Measurements from ENCODE around the gene SCN9A. TPM values are rescaled to one million over a fixed set of nuclear protein-coding genes. Genes with fewer than 3 reads are reported as not detected.
A peak's percentile ranks its signal among the peaks of the same experiment; 100 is the strongest.

Gene SCN9A
- total RNA-seq, 1 experiment from 2014 or later = 0.95 TPM

DNA sequence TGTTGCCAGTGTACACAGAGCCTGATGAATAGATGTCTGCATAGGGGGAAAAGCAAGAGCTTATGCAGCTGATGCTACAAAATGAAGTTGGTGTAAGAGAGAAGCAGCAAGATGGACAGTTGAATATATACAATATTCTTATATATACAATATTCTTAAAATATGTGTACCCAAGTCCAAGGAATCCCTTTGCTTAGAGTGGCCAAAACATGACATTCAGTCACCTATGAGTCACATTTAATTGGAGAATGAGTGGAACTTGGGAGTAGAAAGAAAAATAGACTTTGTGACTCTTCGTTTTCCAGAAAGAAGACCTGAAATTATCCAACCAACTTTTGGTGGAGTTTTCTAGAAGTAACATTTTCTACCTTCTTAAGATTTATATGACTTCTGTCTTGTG is 81.8 kb downstream of the SCN9A start:
- in situ Hi-C loops (cut with HindIII; ENCODE audit: low pct_unique_long_range_greater_than_20kb, low sequenced_read_pairs) = no loop called here
- DNase-seq (ENCODE audit: low read depth) = no peak

DNA sequence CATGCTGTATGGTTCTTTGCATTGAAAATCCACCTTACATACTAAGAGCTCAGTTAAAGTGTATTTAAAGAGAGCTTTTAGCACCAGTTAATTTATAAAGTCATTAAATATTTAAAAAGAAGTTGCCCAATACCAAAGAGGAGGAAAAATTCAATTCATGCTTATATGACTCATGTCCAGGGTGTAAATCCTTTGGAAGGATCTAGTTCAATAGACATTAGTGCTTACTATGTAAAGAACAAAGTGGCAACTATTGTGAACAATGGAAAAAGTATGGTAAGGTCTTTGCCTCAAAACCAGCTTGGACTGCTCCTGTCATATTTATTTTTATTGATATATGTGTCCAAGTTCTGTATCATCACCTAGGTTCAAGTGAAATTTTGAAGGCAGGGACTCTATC is 90.5 kb downstream of the SCN9A start:
- in situ Hi-C loops (cut with HindIII; ENCODE audit: low pct_unique_long_range_greater_than_20kb, low sequenced_read_pairs) = no loop called here
- DNase-seq (ENCODE audit: low read depth) = no peak

DNA sequence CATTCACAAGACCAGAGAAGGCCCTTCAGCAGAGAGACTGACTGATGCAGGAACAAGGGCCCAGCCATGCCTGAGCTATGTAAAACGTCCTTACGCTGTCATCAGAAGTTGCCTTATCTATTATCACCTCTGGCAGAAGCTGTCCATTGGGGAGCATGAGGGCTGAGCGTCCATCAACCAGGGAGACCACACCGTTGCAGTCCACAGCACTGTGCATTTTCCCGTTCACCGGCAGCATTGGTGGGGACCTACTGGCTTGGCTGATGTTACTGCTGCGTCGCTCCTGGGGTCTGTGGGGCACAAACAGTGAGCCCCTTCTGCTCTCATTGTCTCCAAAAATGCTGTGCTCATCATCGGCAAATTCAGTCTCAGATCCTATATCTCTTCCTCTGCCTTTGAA is 91.4 kb downstream of the SCN9A start:
- in situ Hi-C loops (cut with HindIII; ENCODE audit: low pct_unique_long_range_greater_than_20kb, low sequenced_read_pairs) = no loop called here
- no peak for DNase-seq (ENCODE audit: low read depth)

DNA sequence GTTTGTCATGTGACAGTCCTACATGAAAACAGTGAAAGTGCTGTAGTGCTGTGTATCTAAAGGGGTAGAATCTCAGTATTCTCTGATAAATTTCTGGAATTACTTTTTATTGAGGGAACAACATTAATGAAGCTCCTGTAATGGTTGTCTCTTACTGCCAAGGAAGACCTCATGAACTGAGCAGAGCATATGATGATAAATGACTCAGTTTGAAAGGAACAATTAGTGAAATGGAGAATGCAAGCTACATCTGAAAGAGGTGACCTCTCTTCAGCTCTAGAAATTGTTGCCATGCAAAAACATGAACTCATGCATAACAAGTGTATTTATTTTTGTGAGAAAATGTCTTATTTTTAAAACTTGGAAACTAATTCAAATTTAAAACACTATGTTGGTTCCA is 93.6 kb downstream of the SCN9A start:
- no peak for DNase-seq (ENCODE audit: low read depth)
- in situ Hi-C loops (cut with HindIII; ENCODE audit: low pct_unique_long_range_greater_than_20kb, low sequenced_read_pairs) = no loop called here

DNA sequence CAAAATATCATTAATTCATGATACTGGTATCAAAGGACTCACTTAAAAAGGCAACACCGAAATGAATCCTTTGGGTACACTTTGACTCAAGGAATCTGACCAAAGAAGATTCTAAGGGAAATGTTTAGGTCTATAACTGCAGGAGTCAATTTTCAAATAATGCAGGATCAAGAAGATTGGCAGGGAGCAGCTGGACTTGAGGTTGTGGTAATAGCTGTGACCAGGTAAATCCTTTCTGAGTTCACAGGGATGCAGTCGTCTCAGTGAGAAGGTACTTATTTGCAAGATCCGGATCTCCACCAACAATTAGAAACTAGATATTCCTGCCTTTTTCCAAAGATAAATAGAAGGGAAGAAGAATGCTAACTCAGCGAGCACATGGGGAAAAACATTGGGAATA is 96.9 kb downstream of the SCN9A start:
- in situ Hi-C loops (cut with HindIII; ENCODE audit: low pct_unique_long_range_greater_than_20kb, low sequenced_read_pairs) = no loop called here
- DNase-seq (ENCODE audit: low read depth) = no peak

DNA sequence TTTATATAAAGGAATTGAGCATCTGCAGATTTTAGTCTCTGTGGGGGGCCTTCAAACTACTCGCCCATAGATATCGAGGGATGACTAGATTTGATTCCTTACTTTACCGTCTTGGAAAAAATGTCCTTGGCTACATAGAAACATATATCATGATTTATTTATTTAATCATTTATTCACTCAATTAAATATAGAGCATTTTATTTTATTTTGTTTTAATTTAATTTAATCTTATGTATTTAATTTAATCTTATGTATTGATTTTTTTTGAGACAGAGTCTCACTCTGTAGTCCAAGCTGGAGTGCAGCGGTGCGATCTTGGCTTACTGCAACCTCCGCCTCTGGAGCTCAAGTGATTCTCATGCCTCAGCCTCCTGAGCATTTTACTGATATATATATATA is 105.4 kb downstream of the SCN9A start:
- in situ Hi-C loops (cut with HindIII; ENCODE audit: low pct_unique_long_range_greater_than_20kb, low sequenced_read_pairs) = no loop called here

DNA sequence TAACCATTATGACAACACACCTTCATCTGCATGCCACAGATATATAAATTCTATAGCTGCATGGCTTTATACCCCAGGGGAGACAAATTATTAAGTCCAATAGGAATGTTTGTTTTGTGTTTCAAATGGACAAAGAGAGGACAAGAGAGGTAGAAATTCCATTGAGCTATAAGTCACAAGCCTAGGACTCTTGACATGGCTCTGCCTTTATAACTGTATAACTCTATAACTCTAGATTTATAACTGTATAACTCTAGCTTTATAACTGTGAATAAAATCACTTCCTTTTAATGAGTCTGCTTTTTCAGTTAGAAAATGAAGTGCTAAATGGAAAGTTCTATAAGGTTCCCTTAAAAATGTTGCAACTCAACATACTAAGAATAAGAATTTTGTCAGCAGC is 106.4 kb downstream of the SCN9A start:
- in situ Hi-C loops (cut with HindIII; ENCODE audit: low pct_unique_long_range_greater_than_20kb, low sequenced_read_pairs) = no loop called here
- DNase-seq (ENCODE audit: low read depth) = no peak

More for the DNA sequence above, 105.4 kb downstream of the SCN9A start:
- no peak for DNase-seq (ENCODE audit: low read depth)

DNA sequence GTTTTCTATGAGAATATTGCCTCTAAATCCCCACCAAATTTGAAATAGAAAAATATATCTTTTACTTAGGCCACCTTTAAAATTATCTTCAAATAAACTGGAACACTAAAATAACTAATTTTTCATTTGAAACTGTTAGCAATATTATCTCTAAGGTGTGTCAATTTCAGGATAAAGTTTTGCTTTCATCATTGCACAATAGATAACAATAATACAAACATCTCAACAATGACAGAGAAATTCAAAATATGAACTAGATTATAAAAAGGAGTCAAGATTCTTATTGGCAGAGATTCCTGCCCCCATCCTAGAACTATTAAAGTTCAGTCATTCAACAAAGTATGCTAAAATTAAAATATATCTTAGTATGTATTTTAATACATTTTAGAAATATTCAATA is 117.9 kb downstream of the SCN9A start:
- no peak for DNase-seq (ENCODE audit: low read depth)
- in situ Hi-C loops (cut with HindIII; ENCODE audit: low pct_unique_long_range_greater_than_20kb, low sequenced_read_pairs) = no loop called here

DNA sequence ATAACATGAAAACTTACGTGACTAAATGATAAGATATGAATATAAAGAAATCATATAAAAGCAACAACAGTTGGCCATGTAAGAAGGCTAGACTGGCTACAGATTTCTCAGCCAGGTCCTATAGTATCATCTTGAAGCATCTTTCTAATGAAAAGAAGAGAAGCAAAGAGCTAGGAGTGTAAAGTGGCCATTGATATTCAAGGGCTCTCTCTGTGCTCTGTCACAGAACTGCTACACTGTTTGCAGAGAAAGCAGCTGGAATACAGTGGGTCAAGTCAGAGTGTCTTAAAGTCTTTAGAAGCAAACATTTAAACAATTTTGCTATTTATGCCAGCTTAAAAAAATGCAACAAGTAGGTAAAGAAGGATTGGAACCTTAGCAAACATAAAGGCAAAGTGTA is 118.8 kb downstream of the SCN9A start:
- in situ Hi-C loops (cut with HindIII; ENCODE audit: low pct_unique_long_range_greater_than_20kb, low sequenced_read_pairs) = no loop called here
- DNase-seq (ENCODE audit: low read depth) = no peak

DNA sequence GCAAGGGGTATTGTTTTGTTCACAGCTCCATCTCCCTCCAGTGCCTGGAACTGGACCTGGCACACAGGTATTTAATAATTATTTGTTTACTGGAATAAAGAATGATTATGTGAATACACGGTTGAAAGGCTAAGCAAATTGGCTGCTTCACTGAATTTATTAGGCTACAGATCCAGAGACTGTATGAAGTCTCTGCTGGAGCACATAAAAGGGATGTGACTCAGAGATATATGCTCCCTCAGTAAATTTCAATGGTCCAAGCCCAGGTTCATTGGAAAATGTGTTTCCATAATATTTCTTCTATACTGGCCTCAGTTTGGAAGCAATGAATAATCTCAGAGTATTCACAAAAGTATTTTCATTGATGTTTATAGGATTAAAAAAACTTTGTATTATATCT is 126.4 kb downstream of the SCN9A start:
- DNase-seq (ENCODE audit: low read depth) = no peak
- in situ Hi-C loops (cut with HindIII; ENCODE audit: low pct_unique_long_range_greater_than_20kb, low sequenced_read_pairs) = no loop called here

DNA sequence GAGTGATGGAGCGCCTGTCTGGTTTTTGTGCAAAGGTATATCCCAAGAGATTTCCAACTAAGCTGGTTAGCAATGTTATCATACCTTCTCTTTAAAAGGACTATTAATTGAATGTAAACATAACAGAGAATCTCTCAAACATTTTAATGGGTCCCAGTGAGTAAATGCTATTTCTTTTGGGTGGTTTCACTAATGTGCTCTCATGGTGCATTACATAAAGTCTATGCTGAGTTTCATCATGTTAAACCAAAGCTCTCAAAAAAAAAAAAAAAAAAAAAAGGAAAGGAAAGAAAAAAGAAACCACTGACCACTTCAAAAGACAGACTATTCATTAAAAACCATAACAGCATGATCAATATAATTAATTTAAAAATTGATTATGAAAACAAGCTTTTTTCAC is 128.8 kb downstream of the SCN9A start:
- in situ Hi-C loops (cut with HindIII; ENCODE audit: low pct_unique_long_range_greater_than_20kb, low sequenced_read_pairs) = no loop called here
- no peak for DNase-seq (ENCODE audit: low read depth)

DNA sequence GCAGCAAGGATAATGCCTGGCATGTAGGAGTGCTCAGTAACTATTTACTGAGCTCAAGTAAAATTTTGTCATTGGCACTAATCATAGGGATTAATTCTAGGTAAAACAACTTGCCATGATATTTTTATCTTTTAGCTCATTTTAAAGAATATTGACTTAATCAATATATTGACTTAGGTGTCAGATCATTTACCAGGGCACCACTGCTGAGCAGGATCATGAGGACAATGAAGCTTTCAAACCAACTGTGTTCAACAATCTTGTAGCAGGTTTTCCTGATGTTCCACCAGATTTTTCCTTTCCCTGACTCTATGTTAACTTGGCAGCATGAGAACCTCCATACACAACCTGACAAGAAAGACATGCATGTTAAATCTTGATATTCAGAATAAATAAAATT is 133.4 kb downstream of the SCN9A start:
- in situ Hi-C loops (cut with HindIII; ENCODE audit: low pct_unique_long_range_greater_than_20kb, low sequenced_read_pairs) = no loop called here

DNA sequence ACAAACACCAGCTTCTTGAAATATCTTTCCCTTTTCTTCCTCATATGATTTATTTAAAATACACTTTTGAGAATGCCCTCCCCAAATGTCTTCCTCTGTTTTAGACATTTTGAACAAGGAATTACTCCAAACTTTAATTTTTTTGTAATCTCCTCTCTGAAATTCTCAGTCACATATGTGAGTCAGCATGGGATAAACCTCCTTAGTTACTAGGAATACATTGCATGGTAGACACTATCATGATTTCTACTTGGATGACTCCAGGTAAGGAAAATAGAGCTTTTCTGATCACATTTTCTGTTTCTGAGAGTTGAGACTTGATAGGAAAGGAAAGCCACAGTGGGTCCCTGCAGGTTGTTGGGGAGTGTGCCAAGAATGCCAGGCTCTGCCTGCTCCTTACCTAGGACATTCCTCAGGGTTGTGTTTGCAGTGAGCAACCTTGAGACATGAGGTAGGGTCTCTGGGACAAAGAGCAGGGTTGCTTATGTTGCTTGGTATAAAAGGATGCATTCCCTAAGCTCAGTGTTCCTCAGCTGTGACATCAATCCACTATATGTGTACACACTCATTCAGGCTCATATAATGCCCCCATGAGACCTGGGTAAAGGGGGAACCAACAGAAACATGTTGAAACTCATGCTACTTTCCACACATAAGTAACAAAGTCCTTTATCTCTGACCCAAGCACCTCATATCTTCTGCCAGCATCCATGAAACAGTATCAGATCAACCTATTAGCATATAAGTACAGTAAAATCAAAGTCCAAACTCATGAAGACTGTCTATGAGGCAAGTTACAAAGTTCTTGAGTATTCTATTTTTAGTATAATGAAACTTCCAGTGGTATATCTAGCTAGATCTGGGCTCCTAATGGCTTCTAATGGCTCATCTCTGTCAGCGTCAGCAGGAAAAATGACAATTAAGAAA is 135.1 kb downstream of the SCN9A start:
- in situ Hi-C loops (cut with HindIII; ENCODE audit: low pct_unique_long_range_greater_than_20kb, low sequenced_read_pairs) = no loop called here
- no peak for DNase-seq (ENCODE audit: low read depth)

More for the DNA sequence above, 133.4 kb downstream of the SCN9A start:
- no peak for DNase-seq (ENCODE audit: low read depth)

DNA sequence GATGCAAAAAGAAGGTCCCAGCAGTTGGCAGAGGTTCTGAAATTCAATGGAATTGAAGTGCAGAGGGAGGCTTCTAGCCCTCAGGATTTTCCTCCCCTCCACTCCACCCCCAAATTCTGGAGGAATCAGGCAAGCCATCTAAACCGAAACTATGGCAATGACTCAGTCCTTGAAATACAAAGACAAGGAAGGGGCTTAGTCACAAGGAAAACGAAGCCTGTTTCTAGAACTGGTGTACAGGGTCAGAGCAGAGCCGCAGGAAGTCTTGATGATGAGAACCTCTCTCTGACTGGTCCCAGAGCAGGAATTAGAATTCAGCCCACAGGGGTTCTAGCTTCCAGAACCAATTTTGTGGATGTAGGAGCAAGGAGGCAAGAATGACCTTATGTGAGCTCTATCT is 136.2 kb downstream of the SCN9A start:
- DNase-seq (ENCODE audit: low read depth) = peak; percentile 20

DNA sequence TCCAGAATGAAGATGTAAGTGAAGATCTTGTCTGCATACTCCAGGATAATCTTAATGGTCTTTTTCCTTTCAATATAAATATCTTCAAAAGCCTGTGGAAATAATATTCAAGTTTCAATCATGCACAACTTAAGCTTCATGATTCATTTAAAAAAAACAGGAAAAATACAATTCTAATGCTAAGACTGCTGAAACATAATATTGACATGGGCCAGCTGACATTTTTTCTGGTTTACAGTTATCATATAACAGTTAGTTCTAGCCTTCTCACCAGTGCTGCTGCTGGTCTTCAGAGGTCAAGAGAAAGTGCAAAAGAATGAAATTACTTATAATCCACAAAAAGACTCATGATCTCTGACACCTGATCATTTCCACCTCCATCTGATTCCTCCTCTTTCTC is 137.6 kb downstream of the SCN9A start:
- no peak for DNase-seq (ENCODE audit: low read depth)
- in situ Hi-C loops (cut with HindIII; ENCODE audit: low pct_unique_long_range_greater_than_20kb, low sequenced_read_pairs) = no loop called here

More for the DNA sequence above, 136.2 kb downstream of the SCN9A start:
- in situ Hi-C loops (cut with HindIII; ENCODE audit: low pct_unique_long_range_greater_than_20kb, low sequenced_read_pairs) = no loop called here

DNA sequence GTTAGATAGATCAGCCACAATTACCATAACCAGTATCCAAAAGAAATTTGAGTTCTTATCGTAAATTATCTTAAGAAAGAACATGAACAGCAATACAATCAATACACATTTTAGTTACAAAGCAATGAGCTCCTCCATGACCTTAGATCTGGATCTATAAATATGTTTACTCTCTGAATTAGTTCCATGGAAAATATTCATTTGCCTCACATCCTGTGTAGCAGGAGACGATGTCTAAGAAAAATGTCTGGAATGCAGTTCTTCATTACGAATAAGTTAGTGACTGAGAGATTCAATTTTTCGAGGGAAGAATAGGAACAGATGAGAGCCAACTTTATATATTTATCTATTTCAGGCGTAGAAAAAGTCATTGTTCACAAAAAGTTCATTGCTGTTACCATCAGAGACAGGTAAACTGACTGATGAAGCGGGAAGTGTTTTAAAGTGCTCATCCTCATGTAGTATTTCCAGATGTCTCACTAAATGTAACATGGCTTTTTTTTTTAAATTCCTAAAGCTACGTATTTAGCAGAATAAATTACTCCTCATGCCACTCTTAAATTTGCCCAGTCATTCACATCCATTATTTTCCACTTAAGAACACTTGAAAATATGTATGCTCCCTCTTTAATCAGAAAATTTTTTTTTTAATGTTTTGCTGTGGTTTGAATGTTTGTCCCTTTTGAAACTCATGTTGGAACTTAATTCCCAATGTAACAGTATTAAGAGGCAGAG is 141.5 kb downstream of the SCN9A start:
- DNase-seq (ENCODE audit: low read depth) = no peak
- in situ Hi-C loops (cut with HindIII; ENCODE audit: low pct_unique_long_range_greater_than_20kb, low sequenced_read_pairs) = no loop called here

DNA sequence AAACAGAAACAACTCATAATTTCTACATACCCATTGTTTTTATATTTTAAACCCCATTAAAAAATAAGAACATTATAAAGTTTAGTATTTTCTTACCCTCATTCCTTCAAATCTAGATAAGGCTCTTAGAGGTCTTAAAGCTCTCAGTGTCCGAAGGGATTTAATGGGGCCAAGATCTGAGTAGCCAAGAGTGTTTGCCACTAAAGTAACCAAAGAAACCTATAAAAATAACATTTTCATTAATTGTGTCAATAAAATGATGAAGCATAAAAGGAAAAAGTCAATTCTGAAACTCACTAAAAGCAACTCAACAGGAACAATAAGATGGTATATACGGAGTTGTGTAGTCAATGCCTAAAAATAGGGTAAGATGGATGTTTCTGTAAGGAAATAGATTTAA is 142.5 kb downstream of the SCN9A start:
- no peak for DNase-seq (ENCODE audit: low read depth)
- in situ Hi-C loops (cut with HindIII; ENCODE audit: low pct_unique_long_range_greater_than_20kb, low sequenced_read_pairs) = no loop called here

DNA sequence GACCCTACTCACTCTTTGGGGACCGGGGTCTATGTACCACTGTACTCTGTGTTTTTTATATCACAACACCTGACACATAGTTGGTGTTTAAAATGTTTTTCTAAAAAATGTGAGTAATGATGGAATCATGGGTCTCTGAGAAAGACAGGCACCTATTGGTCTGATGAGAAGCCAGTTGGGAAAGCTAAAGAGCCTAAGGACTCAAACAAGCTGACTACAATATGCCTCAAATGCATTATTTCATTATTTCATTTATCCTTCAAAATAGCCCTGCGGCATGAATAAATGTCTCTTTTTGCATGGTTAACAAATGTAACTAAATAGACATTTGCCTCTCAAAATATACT is 145.0 kb downstream of the SCN9A start:
- in situ Hi-C loops (cut with HindIII; ENCODE audit: low pct_unique_long_range_greater_than_20kb, low sequenced_read_pairs) = no loop called here
- no peak for DNase-seq (ENCODE audit: low read depth)

DNA sequence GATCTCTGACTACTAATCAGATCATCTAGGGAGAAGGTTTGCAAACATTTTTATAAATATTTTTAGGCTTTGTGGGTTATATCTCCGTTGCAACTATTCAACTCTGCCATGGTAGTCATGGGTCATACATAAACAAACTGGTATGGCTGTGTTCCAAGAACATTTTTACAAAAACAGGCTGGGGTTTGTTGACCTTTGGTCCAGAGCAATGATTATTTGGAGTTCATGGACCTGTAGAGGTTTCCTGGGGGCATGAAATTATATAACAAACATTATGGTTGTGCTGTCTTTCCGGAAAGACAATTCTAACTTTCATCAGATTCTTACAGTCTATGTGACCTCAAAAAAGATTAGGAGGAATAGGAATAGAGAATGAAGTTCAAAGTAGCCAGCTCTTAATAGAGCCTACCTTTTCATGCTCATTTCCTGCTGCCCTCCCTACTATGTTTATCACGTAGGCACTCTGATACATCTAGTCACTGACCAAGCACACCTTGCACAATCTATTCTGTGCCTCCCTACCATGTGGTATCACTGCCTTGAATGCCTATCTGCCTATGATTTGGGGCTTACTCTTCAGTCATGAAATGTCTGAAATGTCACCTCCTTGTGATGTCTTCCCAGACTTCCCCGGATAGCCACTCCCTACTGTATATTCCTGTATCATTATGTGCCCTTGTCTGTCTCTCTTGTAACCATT is 145.6 kb downstream of the SCN9A start:
- in situ Hi-C loops (cut with HindIII; ENCODE audit: low pct_unique_long_range_greater_than_20kb, low sequenced_read_pairs) = no loop called here
- DNase-seq (ENCODE audit: low read depth) = peak; percentile 48
